IPS-NIHi7 (cell line): ENCODE data around the gene BICD1.

Experiments
- DNase-seq: peaks from one replicate; pipeline ENCODE4 v3.0.0; 2012; ENCODE audit warnings: mixed read lengths; ENCODE audit errors: extremely low spot score

Gene BICD1

GRCh38 chr12:32402170-32402569 lies 295.5 kb downstream of the BICD1 start:
- no peak for DNase-seq

GRCh38 chr12:32402946-32403345 lies 296.3 kb downstream of the BICD1 start:
- DNase-seq, result no peak

GRCh38 chr12:32407795-32408194 lies 301.1 kb downstream of the BICD1 start:
- no peak for DNase-seq

GRCh38 chr12:32413412-32413811 lies 306.8 kb downstream of the BICD1 start:
- DNase-seq, result no peak

GRCh38 chr12:32418221-32418620 lies 311.6 kb downstream of the BICD1 start:
- no peak for DNase-seq

- no peak for DNase-seq
These were observed 312.4 kb downstream of the BICD1 start for GRCh38 chr12:32418903-32419519.

GRCh38 chr12:32419520-32419960 lies 312.9 kb downstream of the BICD1 start:
- DNase-seq, result no peak

- DNase-seq, result no peak
These were observed 313.7 kb downstream of the BICD1 start for GRCh38 chr12:32420356-32420755.

GRCh38 chr12:32423559-32423958 lies 316.9 kb downstream of the BICD1 start:
- DNase-seq, result no peak

GRCh38 chr12:32431025-32431424 lies 324.4 kb downstream of the BICD1 start:
- no peak for DNase-seq
